ENCODE data around the gene OGT.

GRCh38 chrX:71565474-71566041 is 32.7 kb downstream of the OGT start:
- TF ChIP-seq, protein P1, sequence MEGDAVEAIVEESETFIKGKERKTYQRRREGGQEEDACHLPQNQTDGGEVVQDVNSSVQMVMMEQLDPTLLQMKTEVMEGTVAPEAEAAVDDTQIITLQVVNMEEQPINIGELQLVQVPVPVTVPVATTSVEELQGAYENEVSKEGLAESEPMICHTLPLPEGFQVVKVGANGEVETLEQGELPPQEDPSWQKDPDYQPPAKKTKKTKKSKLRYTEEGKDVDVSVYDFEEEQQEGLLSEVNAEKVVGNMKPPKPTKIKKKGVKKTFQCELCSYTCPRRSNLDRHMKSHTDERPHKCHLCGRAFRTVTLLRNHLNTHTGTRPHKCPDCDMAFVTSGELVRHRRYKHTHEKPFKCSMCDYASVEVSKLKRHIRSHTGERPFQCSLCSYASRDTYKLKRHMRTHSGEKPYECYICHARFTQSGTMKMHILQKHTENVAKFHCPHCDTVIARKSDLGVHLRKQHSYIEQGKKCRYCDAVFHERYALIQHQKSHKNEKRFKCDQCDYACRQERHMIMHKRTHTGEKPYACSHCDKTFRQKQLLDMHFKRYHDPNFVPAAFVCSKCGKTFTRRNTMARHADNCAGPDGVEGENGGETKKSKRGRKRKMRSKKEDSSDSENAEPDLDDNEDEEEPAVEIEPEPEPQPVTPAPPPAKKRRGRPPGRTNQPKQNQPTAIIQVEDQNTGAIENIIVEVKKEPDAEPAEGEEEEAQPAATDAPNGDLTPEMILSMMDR (IDR thresholded peaks at IDR 0.05), result no peak
- TF ChIP-seq POLR2A (IDR thresholded peaks at IDR 0.05), result no peak

All from tibial nerve (tissue), 3 donors.